Ovary (tissue), 3 donors: ENCODE measurements around the gene PGLYRP1.

ENCODE experiments used
- CTCF ChIP-seq, 3 donors: fragments of 450-650 bp in 2 of 3; fragments of 200-600 bp in 1 of 3; IDR thresholded peaks; one replicate each; pipeline versions ENCODE4 v1.5.1 to v1.8.0; 2016 to 2022; ENCODE audit warnings: antibody characterized with exemption in 3 of 3, mild to moderate bottlenecking in 1 of 3
- POLR2A ChIP-seq: fragments of 450-650 bp; IDR thresholded peaks from one replicate; pipeline ENCODE4 v1.6.1; 2017; ENCODE audit warnings: antibody characterized with exemption, mild to moderate bottlenecking, moderate library complexity
- donor health status: DM: no; HTN: no; CAD: no.

- TF ChIP-seq CTCF (IDR thresholded peaks at IDR 0.05) (no peak), POLR2A (no peak)
These were observed 20.7 kb upstream of the PGLYRP1 start for GRCh38 chr19:46043519-46043918.
